ENCODE data around the gene CDK19.

CDK19 gene

GRCh38 chr6:110560239-110561007, 254.8 kb downstream of the CDK19 start:
- TF ChIP-seq POLR2A (IDR thresholded peaks at IDR 0.05; ENCODE audit: low read length): no peak
- no peak for DNase-seq

Measured in erythroblast (primary cell).